K562 (cell line): ENCODE results near the gene ARHGAP28.

Experiments
- ADNP ChIP-seq: fragments of 200-800 bp; sonication (Bioruptor generic); IDR thresholded peaks from 2 replicates; pipeline ENCODE4 v1.6.1; 2016; ENCODE audit warnings: missing genetic modification characterization, missing compliant biosample characterization
- COPS2 ChIP-seq: fragments of 450-650 bp; conservative IDR thresholded peaks from 2 replicates; pipeline ENCODE4 v1.6.1; 2016; ENCODE audit warnings: mild to moderate bottlenecking, moderate library complexity
- GABPA ChIP-seq: fragments of 200-800 bp; sonication (Bioruptor generic); conservative IDR thresholded peaks from 2 replicates; pipeline ENCODE4 v1.6.1; 2016; ENCODE audit warnings: low read depth, missing genetic modification characterization, missing compliant biosample characterization
- HNRNPK ChIP-seq: fragments of 200-400 bp; formaldehyde crosslinking; IDR thresholded peaks from one replicate; pipeline ENCODE4 v1.6.1; 2018; ENCODE audit warnings: mild to moderate bottlenecking, low read depth, low read length; ENCODE audit not compliant: poor library complexity, severe bottlenecking
- POLR2AphosphoS5 ChIP-seq: IDR thresholded peaks from 2 replicates; pipeline ENCODE4 v1.6.1; 2011; ENCODE audit warnings: mild to moderate bottlenecking, low read depth, low read length, moderate library complexity; ENCODE audit not compliant: control insufficient read depth, insufficient read depth
- RNF2 ChIP-seq: sonication (generic); IDR thresholded peaks from 2 replicates; pipeline ENCODE4 v1.6.1; 2016
- YY1 ChIP-seq, 3 experiments: IDR thresholded peaks; 2 replicates each; pipeline ENCODE4 v1.6.1; 2011; ENCODE audit warnings: low read length in 2 of 3, mild to moderate bottlenecking in 2 of 3, moderate library complexity in 2 of 3, borderline replicate concordance in 1 of 3, control low read depth in 1 of 3, low read depth in 1 of 3; ENCODE audit not compliant: insufficient read depth in 3 of 3, insufficient replicate concordance in 2 of 3, control insufficient read depth in 1 of 3, insufficient read length in 1 of 3; ENCODE audit errors: extremely low read depth in 1 of 3
- ZSCAN29 ChIP-seq: fragments of 450-650 bp; IDR thresholded peaks from 2 replicates; pipeline ENCODE4 v1.6.1; 2017
- TF ChIP-seq, protein P1 (sequence below), 2 experiments: fragments of 200-800 bp in 1 of 2; sonication (Bioruptor generic) in 1 of 2; sonication (generic) in 1 of 2; formaldehyde crosslinking in 1 of 2; IDR thresholded peaks in 1 of 2; conservative IDR thresholded peaks in 1 of 2; 2 replicates each; pipeline versions ENCODE4 v1.5.0 to v1.6.1; 2016 to 2020; ENCODE audit warnings: missing compliant biosample characterization in 1 of 2, missing genetic modification characterization in 1 of 2, missing genetic modification reagents in 1 of 2
- TF ChIP-seq, protein P2 (sequence below): sonication (generic); formaldehyde crosslinking; IDR thresholded peaks from 2 replicates; pipeline ENCODE4 v1.8.1; 2023; ENCODE audit warnings: mild to moderate bottlenecking, missing genetic modification reagents
- TF ChIP-seq, protein P3 (sequence below): IDR thresholded peaks from 2 replicates; pipeline ENCODE4 v1.6.1; 2014; ENCODE audit warnings: antibody characterized with exemption

DNA sequence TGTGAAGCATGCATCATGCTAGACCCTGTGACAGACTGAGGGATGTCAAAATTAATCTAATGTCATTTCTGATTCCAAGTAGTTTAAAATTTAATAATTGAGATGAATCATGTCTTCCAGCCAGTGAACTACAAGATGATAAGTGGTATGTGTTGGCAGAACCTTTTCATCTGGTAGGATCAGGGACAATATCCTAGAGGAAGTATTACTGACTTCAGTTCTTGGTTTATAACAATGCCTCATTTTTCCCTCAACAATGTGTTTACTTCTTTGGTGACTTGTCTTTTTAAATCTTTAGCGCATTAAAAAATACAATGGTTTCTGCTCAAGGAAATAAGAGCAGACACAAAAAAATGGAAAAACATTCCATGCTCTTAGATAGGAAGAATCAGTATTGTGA is 69.4 kb downstream of the ARHGAP28 start:
- TF ChIP-seq GABPA: no peak
- no peak for TF ChIP-seq RNF2
- TF ChIP-seq, protein P1, sequence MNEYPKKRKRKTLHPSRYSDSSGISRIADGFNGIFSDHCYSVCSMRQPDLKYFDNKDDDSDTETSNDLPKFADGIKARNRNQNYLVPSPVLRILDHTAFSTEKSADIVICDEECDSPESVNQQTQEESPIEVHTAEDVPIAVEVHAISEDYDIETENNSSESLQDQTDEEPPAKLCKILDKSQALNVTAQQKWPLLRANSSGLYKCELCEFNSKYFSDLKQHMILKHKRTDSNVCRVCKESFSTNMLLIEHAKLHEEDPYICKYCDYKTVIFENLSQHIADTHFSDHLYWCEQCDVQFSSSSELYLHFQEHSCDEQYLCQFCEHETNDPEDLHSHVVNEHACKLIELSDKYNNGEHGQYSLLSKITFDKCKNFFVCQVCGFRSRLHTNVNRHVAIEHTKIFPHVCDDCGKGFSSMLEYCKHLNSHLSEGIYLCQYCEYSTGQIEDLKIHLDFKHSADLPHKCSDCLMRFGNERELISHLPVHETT (CRISPR knock-in tag; conservative IDR thresholded peaks at IDR 0.05 in 1 of 2, IDR thresholded peaks at IDR 0.05 in 1 of 2): no peak
- TF ChIP-seq YY1 (IDR thresholded peaks at IDR 0.05; ENCODE audit: borderline replicate concordance in 1 of 3, control insufficient read depth in 1 of 3, extremely low read depth in 1 of 3, insufficient read depth in 3 of 3, insufficient read length in 1 of 3, insufficient replicate concordance in 2 of 3, low read depth in 1 of 3, low read length in 2 of 3): no peak
- TF ChIP-seq ZSCAN29: no peak
- TF ChIP-seq POLR2AphosphoS5: no peak
- TF ChIP-seq, protein P2, sequence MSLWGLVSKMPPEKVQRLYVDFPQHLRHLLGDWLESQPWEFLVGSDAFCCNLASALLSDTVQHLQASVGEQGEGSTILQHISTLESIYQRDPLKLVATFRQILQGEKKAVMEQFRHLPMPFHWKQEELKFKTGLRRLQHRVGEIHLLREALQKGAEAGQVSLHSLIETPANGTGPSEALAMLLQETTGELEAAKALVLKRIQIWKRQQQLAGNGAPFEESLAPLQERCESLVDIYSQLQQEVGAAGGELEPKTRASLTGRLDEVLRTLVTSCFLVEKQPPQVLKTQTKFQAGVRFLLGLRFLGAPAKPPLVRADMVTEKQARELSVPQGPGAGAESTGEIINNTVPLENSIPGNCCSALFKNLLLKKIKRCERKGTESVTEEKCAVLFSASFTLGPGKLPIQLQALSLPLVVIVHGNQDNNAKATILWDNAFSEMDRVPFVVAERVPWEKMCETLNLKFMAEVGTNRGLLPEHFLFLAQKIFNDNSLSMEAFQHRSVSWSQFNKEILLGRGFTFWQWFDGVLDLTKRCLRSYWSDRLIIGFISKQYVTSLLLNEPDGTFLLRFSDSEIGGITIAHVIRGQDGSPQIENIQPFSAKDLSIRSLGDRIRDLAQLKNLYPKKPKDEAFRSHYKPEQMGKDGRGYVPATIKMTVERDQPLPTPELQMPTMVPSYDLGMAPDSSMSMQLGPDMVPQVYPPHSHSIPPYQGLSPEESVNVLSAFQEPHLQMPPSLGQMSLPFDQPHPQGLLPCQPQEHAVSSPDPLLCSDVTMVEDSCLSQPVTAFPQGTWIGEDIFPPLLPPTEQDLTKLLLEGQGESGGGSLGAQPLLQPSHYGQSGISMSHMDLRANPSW (CRISPR knock-in tag): no peak
- TF ChIP-seq HNRNPK: no peak
- TF ChIP-seq, protein P3, sequence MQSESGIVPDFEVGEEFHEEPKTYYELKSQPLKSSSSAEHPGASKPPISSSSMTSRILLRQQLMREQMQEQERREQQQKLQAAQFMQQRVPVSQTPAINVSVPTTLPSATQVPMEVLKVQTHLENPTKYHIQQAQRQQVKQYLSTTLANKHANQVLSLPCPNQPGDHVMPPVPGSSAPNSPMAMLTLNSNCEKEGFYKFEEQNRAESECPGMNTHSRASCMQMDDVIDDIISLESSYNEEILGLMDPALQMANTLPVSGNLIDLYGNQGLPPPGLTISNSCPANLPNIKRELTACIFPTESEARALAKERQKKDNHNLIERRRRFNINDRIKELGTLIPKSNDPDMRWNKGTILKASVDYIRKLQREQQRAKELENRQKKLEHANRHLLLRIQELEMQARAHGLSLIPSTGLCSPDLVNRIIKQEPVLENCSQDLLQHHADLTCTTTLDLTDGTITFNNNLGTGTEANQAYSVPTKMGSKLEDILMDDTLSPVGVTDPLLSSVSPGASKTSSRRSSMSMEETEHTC: no peak
- TF ChIP-seq ADNP: no peak
- TF ChIP-seq COPS2: no peak
